Kidney glomerular epithelial cell (primary cell): Measurements from ENCODE around the gene DCUN1D1.

ENCODE experiments used
- DNase-seq: peaks from one replicate; lab custom pipeline; 2025; lab: John Stamatoyannopoulos, UW

DCUN1D1 gene

GRCh38 chr3:182892226-182892625 is 88.1 kb downstream of the DCUN1D1 start:
- DNase-seq: no peak

GRCh38 chr3:182891364-182891763 is 89.0 kb downstream of the DCUN1D1 start:
- no peak for DNase-seq

GRCh38 chr3:182889948-182890629 is 90.2 kb downstream of the DCUN1D1 start:
- DNase-seq: no peak
